Measurements from ENCODE around the gene NTHL1.
A peak's percentile ranks its signal among the peaks of the same experiment; 100 is the strongest.

Gene NTHL1

GRCh38 chr16:2008009-2008526 lies 39.6 kb downstream of the NTHL1 start:
- no peak for DNase-seq (ENCODE audit: low read depth)

GRCh38 chr16:2007081-2007836 lies 40.4 kb downstream of the NTHL1 start:
- no peak for DNase-seq (ENCODE audit: low read depth)

- DNase-seq (ENCODE audit: low read depth), result no peak
Observed at GRCh38 chr16:2006317-2006716, 41.3 kb downstream of the NTHL1 start.

GRCh38 chr16:2005646-2006045 lies 42.0 kb downstream of the NTHL1 start:
- no peak for DNase-seq (ENCODE audit: low read depth)

- no peak for DNase-seq (ENCODE audit: low read depth)
Observed at GRCh38 chr16:2004795-2005517, 42.7 kb downstream of the NTHL1 start.

- peak; percentile 82 for DNase-seq (ENCODE audit: low read depth)
Observed at GRCh38 chr16:2003827-2004641, 43.6 kb downstream of the NTHL1 start.

- no peak for DNase-seq (ENCODE audit: low read depth)
Observed at GRCh38 chr16:2003231-2003826, 44.3 kb downstream of the NTHL1 start.

- DNase-seq (ENCODE audit: low read depth), result no peak
Observed at GRCh38 chr16:2002406-2003230, 45.0 kb downstream of the NTHL1 start.

GRCh38 chr16:2001456-2002355 lies 45.9 kb downstream of the NTHL1 start:
- DNase-seq (ENCODE audit: low read depth), result no peak

GRCh38 chr16:2001035-2001434 lies 46.6 kb downstream of the NTHL1 start:
- no peak for DNase-seq (ENCODE audit: low read depth)

- no peak for DNase-seq (ENCODE audit: low read depth)
Observed at GRCh38 chr16:1999866-2000514, 47.6 kb downstream of the NTHL1 start.

- DNase-seq (ENCODE audit: low read depth), result no peak
Observed at GRCh38 chr16:1998852-1999801, 48.5 kb downstream of the NTHL1 start.

- no peak for DNase-seq (ENCODE audit: low read depth)
Observed at GRCh38 chr16:1998360-1998835, 49.2 kb downstream of the NTHL1 start.

GRCh38 chr16:1997494-1998359 lies 49.9 kb downstream of the NTHL1 start:
- DNase-seq (ENCODE audit: low read depth), result no peak

GRCh38 chr16:1993731-1994131 lies 53.9 kb downstream of the NTHL1 start:
- DNase-seq (ENCODE audit: low read depth), result no peak

GRCh38 chr16:1992704-1993317 lies 54.8 kb downstream of the NTHL1 start:
- DNase-seq (ENCODE audit: low read depth), result no peak

Data from activated T-helper 9 cell treated with anti-CD3 and anti-CD28 coated beads, Interleukin-2, amount 50 U/mL, for 16 hours (primary cell).